Measurements from ENCODE around the gene CMTR1.

DNA sequence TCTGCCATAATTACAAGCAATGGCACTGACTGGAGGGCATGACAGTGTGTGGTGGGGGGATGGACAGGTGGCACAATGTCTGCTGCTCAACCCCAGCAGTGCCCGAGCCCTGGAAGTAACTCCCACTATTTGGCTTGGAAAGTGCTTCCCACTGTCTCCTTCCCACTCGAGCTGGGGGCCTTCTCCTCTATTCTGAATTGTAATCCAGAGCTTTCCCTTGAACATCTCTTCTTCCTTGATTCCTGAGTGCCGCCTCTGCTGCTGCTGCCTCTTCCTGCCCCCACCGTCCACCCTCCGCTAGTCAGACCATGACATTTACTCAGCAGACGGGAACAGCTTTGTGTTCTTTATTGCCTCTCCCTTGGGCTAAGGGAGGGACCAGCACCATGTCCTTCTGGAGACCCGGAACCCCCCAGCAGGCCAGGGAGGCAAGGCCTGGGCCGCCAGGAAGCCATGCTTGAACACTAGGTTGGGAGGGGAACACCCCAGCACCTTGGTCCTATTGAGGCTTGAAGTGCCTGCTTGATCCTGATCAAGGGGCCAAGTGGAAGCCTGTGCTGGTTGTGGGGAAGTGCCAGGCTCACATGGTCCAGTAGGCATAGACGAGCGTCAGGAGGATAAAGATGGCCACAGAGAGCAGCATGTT lies 49.7 kb downstream of the CMTR1 start:
- TF ChIP-seq, protein P1, sequence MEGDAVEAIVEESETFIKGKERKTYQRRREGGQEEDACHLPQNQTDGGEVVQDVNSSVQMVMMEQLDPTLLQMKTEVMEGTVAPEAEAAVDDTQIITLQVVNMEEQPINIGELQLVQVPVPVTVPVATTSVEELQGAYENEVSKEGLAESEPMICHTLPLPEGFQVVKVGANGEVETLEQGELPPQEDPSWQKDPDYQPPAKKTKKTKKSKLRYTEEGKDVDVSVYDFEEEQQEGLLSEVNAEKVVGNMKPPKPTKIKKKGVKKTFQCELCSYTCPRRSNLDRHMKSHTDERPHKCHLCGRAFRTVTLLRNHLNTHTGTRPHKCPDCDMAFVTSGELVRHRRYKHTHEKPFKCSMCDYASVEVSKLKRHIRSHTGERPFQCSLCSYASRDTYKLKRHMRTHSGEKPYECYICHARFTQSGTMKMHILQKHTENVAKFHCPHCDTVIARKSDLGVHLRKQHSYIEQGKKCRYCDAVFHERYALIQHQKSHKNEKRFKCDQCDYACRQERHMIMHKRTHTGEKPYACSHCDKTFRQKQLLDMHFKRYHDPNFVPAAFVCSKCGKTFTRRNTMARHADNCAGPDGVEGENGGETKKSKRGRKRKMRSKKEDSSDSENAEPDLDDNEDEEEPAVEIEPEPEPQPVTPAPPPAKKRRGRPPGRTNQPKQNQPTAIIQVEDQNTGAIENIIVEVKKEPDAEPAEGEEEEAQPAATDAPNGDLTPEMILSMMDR (IDR thresholded peaks at IDR 0.05), result no peak
- no peak for TF ChIP-seq EP300 (IDR thresholded peaks at IDR 0.05)

All from ovary (tissue), 3 donors.